GM12878 (cell line): ENCODE results near the gene CRTC1. TPM values are rescaled to one million over a fixed set of nuclear protein-coding genes. Genes with fewer than 3 reads are reported as not detected.

Experiments
- ATAC-seq: fragments of 200-7000 bp; cut with Tn5 transposase; 3 replicates; pipeline ENCODE4 v1.9.1; 2020; ENCODE audit warnings: mild to moderate bottlenecking, moderate library complexity
- BruUV-seq: library from RNA; stranded (reverse); fragments of 400-500 nt; replicated peaks from 2 replicates; lab custom pipeline; 2021; lab: Mats Ljungman, UMichigan
- CTCF ChIA-PET: fragments of 300-600 bp; sonication (Branson Sonifier 250); formaldehyde crosslinking; extraction: SDS; loops from one replicate; lab custom pipeline; 2021; ENCODE audit warnings: inconsistent platforms; lab: Yijun Ruan, JAX
- POLR2A ChIA-PET: fragments of 350-600 bp; formaldehyde crosslinking; extraction: SDS; loops from one replicate; lab custom pipeline; 2021; ENCODE audit warnings: inconsistent platforms; lab: Charles Lee
- RAD21 ChIA-PET: fragments of 300-600 bp; sonication (Branson Sonifier 250); formaldehyde crosslinking; loops from one replicate; lab custom pipeline; 2023; ENCODE audit warnings: antibody characterized with exemption; ENCODE audit not compliant: unreplicated experiment; lab: Charles Lee
- SMC1A ChIA-PET: fragments of 300-600 bp; sonication (Branson Sonifier 250); formaldehyde crosslinking; loops from one replicate; lab custom pipeline; 2023; ENCODE audit not compliant: unreplicated experiment, uncharacterized antibody; lab: Charles Lee
- DNase-seq: peaks from one replicate; pipeline ENCODE4 v3.0.0-alpha.2; 2011; ENCODE audit warnings: low read depth, low spot score
- FAIRE-seq: peaks from 3 replicates; lab custom pipeline; 2011; peaks lifted over from hg19 to GRCh38; lab: Jason Lieb, UNC
- H2AFZ ChIP-seq: 2 replicates; pipeline ENCODE4 v1.6.0; 2011; ENCODE audit warnings: low read depth, low read length, control low read depth; ENCODE audit not compliant: control insufficient read depth
- H3K27ac ChIP-seq: 2 replicates; pipeline ENCODE4 v1.5.1; 2011; ENCODE audit warnings: control low read depth; ENCODE audit not compliant: control insufficient read depth, insufficient read depth
- H3K27me3 ChIP-seq, 2 experiments: replicated peaks in 1 of 2; 2 replicates each; pipeline versions ENCODE4 v1.6.0 to v1.6.1; 2011; ENCODE audit warnings: low read length in 1 of 2; ENCODE audit not compliant: control insufficient read depth in 2 of 2, insufficient read depth in 2 of 2
- H3K36me3 ChIP-seq, 2 experiments: 2 replicates each; pipeline ENCODE4 v1.5.1; 2011; ENCODE audit warnings: low read length in 1 of 2; ENCODE audit not compliant: control insufficient read depth in 2 of 2, insufficient read depth in 2 of 2
- H3K4me1 ChIP-seq: 2 replicates; pipeline ENCODE4 v1.6.1; 2011; ENCODE audit warnings: mild to moderate bottlenecking, low read length, moderate library complexity, mixed read lengths; ENCODE audit not compliant: control insufficient read depth, insufficient read depth
- H3K4me2 ChIP-seq: 2 replicates; pipeline ENCODE4 v1.6.0; 2011; ENCODE audit warnings: control low read depth; ENCODE audit not compliant: control insufficient read depth, insufficient read depth
- H3K4me3 ChIP-seq: fragments of 200-600 bp; sonication (generic); 2 replicates; pipeline ENCODE4 v1.5.1; 2016
- H3K79me2 ChIP-seq: 2 replicates; pipeline ENCODE4 v1.6.0; 2011; ENCODE audit warnings: low read length; ENCODE audit not compliant: control insufficient read depth, insufficient read depth
- H3K9ac ChIP-seq: 2 replicates; pipeline ENCODE4 v1.8.0; 2011; ENCODE audit warnings: low read length, control low read depth, mixed read lengths; ENCODE audit not compliant: control insufficient read depth, insufficient read depth
- H3K9me3 ChIP-seq: replicated peaks from 3 replicates; pipeline ENCODE4 v1.5.1; 2011; ENCODE audit warnings: mild to moderate bottlenecking, low read length; ENCODE audit not compliant: control insufficient read depth, insufficient read depth
- H4K20me1 ChIP-seq: 2 replicates; pipeline ENCODE4 v1.6.0; 2011; ENCODE audit not compliant: control insufficient read depth, insufficient read depth
- BCL3 ChIP-seq: IDR thresholded peaks from 2 replicates; pipeline ENCODE4 v1.6.1; 2011; ENCODE audit warnings: borderline replicate concordance, low read depth, mild to moderate bottlenecking, moderate library complexity, low read length; ENCODE audit not compliant: insufficient read depth, poor library complexity, severe bottlenecking
- ZBTB40 ChIP-seq: fragments of 450-650 bp; IDR thresholded peaks from 2 replicates; pipeline ENCODE4 v1.6.1; 2016; ENCODE audit warnings: mild to moderate bottlenecking, moderate library complexity, borderline replicate concordance
- WGBS: methylation state at CpG from one replicate; pipeline ENCODE4 v1.1.6; 2016; ENCODE audit warnings: low lambda C conversion rate; ENCODE audit not compliant: insufficient replicate concordance, insufficient coverage; ENCODE audit errors: missing lambda C conversion rate; 5-methylcytosine and 5-hydroxymethylcytosine counted together
- in situ Hi-C: fragments of 300-500 bp; cut with MboI; formaldehyde crosslinking; loops from 9 replicates; pipeline ENCODE4 v1.14.3; 2018; ENCODE audit warnings: mixed read lengths
- intact Hi-C: fragments of 100-400 bp; cut with micrococcal nuclease; formaldehyde crosslinking; loops from one replicate; pipeline ENCODE4 v1.14.2; 2022; ENCODE audit not compliant: unreplicated experiment
- polyA plus RNA-seq, 11 experiments: library from polyadenylated mRNA; depleted of rRNA in 4 of 11; unstranded in 6 of 11; stranded (reverse) in 5 of 11; fragments of >200 nt; fragmentation: Nextera tagmentation in 4 of 11; fragmentation: Illumina TruSeq in 1 of 11; extraction: Ambion mirVana in 4 of 11; extraction: Trizol in 1 of 11; gene quantifications; 1 replicate in 1 of 11; 2 replicates in 10 of 11; pipeline versions ENCODE4 v1.2.1 to v1.2.3, GENCODE V29; 2011 to 2016; ENCODE audit warnings: inconsistent platforms in 2 of 11, missing spikeins in 2 of 11, low read depth in 1 of 11
- total RNA-seq, 4 experiments: library from RNA; depleted of rRNA in 3 of 4; stranded (reverse); fragments of >200 nt in 3 of 4; fragmentation: Illumina TruSeq in 1 of 4; extraction: Trizol in 1 of 4; gene quantifications; 2 replicates each; pipeline versions ENCODE4 v1.2.1 to v1.2.3, GENCODE V29; 2013 to 2021

Gene CRTC1
- total and polyA plus RNA-seq, 10 of the 15 experiments (the other 5 are each of a cell fraction or from before 2014, with no cell fraction given) = 0.02 to 4.6 (median 1.1) TPM; not detected in 1

GRCh38 chr19:18666317-18666716 is 17.2 kb upstream of the CRTC1 start (continued):
- no peak for TF ChIP-seq ZBTB40

- ChIA-PET CTCF (interaction anchor here (0.6 kb wide), 1 partner anchor 312 kb away, joined by 3 read pairs; no protein-coding TSS in a partner anchor), SMC1A (no interaction called here), RAD21 (no interaction called here), POLR2A (no interaction called here)
- FAIRE-seq = no peak
- peaks cover 0 to 11% of the 10 kb centered on the region in 2 experiments; a peak in 2 of 4 replicates for H3K36me3 ChIP-seq
- no peaks in the 10 kb centered on the region for H4K20me1 ChIP-seq
- H3K9me3 ChIP-seq = no peaks in the 10 kb centered on the region
- H3K79me2 ChIP-seq = no peaks in the 10 kb centered on the region
- no peak overlapping the region for H3K4me3 ChIP-seq
- no peak for TF ChIP-seq BCL3
- in situ Hi-C loops = no loop called here
- no peak for ATAC-seq
- no peak overlapping the region for H3K27ac ChIP-seq
- no peaks in the 10 kb centered on the region for H3K4me1 ChIP-seq
- BruUV-seq = no TSS peak
- no peak overlapping the region for H3K4me2 ChIP-seq
- WGBS = 95% methylated on average over 5 of the region's 5 CpGs
- DNase-seq = no peak
- H2AFZ ChIP-seq = no peak overlapping the region
- H3K9ac ChIP-seq = no peak overlapping the region
- intact Hi-C loops = no loop called here
- H3K27me3 ChIP-seq = no peaks in the 10 kb centered on the region
Observed at GRCh38 chr19:18666784-18667183, 16.7 kb upstream of the CRTC1 start.
